GM10847 (cell line): Measurements from ENCODE around the gene KRTAP10-5.

Source experiments
- POLR2A ChIP-seq: IDR thresholded peaks from 2 replicates; pipeline ENCODE4 v1.6.1; 2011; ENCODE audit not compliant: insufficient read length; ENCODE audit errors: extremely low read depth

Gene KRTAP10-5

GRCh38 chr21:44548381-44548780 lies 32.0 kb downstream of the KRTAP10-5 start:
- no peak for TF ChIP-seq POLR2A

DNA sequence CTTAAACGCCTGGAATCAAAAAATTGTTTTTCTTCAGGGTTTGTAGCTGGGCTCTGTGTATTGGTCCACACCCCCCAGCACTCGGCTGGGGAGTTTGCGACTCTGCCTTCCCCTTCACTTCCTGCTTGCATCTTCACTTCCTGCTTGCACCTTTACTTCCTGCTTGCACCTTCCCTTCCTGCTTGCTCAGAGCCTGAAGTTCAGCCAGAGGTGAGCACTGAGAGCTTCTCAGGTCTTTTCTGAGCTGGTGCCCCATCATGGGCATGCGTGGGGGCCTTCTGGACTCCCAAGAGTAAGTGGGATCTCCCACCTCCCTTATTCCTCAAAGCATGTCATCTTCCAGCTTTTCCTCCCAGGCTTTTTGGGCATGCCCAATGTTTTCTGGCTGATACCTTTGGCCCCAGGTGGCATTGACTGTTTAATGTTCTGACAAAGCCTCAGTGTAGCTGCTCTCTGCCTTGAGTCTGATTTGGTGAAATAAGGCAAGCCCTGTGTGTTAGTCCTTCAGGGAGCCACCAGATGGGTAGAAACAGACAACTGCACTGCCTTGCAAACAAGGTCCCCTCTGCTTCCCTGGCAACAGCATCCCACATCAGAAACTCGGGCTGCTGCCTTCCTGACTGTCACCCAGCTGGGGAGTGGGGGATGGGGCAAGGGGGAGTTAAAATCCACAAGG lies 32.6 kb downstream of the KRTAP10-5 start:
- TF ChIP-seq POLR2A = no peak

GRCh38 chr21:44544566-44544965 lies 35.8 kb downstream of the KRTAP10-5 start:
- no peak for TF ChIP-seq POLR2A

DNA sequence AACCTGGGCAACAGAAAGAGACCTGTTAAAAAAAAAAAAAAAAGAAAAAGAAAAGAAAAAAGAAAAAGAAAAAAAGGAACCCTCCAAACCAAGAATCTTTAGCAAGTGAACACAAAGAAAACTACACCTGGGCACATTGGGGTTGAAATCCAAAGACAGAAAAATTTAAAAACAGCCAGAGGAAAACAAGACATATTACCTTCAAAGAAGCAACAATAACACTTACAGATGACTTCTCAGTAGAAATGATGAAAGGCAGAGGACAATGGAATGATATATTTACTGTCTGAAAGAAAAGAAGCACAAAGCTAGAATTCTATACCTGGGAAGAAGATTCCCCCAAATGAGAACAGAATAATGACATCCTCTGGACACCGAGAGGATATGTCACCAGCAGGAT lies 37.7 kb downstream of the KRTAP10-5 start:
- no peak for TF ChIP-seq POLR2A

DNA sequence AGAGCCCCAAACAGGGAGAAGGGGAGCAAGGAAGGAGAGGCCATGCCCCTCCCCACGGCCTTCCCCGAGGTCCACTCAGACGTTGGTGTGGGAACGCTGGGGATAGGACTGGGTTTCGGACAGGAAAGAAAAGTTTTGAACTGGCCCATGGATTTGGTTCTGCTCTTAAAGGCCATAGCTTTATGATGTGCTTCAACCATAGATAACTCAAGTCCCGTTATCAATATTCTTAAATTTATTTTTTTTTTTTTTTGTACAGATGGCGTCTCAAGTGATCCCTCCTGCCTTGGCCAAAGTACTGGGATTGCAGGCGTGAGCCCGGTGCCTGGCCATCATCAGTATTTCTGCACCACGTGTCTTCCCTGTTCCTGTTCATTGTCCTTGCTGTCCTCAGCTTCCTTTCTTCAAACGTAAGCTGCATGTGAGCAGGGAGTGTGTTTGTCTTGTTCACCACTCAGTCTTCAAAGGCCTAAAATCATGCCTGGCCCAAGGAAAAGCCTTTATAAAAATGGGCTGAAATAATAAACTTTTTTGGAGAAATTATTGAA lies 39.6 kb downstream of the KRTAP10-5 start:
- no peak for TF ChIP-seq POLR2A

DNA sequence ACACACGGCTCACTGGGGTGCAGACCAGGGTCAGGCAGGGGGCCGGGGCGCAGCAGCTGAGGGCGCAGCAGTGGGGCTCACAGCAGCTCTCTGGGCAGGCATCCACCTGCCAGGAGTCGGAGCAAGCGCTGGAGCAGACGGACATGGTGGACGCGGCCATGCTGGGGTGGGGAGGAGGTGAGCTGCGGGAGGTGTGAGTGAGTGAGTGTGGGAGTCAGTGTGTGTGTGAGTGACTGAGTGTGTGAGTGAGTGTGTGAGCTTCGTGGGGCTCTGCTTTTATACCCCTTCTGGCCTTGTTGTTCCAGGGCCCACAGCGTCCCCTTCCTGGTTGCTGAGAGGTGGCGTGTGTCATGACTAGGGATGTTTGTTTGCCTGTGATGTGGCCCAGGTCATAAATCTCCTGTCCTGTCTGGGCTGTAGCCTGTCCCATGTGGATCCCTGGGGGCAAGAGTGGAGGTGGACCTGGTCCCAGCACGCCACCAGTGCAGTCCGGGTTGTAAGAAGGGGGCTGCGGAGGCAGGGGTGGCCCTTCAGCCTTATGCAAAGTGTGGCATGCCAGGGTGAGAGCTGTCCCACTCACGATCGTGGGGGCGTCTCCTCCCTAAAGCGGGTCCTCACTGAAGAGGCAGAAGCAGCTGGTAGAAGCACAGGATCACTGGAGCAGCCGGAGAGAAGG lies 40.3 kb downstream of the KRTAP10-5 start, which contains the start of gene KRTAP10-1:
Gene KRTAP10-1 (minus strand): TSS at position 205 of the 676 bp plus-strand sequence. CDS start 45 bp downstream, at position 160.
- TF ChIP-seq POLR2A = no peak

GRCh38 chr21:44539046-44539445 lies 41.4 kb downstream of the KRTAP10-5 start:
- no peak for TF ChIP-seq POLR2A

DNA sequence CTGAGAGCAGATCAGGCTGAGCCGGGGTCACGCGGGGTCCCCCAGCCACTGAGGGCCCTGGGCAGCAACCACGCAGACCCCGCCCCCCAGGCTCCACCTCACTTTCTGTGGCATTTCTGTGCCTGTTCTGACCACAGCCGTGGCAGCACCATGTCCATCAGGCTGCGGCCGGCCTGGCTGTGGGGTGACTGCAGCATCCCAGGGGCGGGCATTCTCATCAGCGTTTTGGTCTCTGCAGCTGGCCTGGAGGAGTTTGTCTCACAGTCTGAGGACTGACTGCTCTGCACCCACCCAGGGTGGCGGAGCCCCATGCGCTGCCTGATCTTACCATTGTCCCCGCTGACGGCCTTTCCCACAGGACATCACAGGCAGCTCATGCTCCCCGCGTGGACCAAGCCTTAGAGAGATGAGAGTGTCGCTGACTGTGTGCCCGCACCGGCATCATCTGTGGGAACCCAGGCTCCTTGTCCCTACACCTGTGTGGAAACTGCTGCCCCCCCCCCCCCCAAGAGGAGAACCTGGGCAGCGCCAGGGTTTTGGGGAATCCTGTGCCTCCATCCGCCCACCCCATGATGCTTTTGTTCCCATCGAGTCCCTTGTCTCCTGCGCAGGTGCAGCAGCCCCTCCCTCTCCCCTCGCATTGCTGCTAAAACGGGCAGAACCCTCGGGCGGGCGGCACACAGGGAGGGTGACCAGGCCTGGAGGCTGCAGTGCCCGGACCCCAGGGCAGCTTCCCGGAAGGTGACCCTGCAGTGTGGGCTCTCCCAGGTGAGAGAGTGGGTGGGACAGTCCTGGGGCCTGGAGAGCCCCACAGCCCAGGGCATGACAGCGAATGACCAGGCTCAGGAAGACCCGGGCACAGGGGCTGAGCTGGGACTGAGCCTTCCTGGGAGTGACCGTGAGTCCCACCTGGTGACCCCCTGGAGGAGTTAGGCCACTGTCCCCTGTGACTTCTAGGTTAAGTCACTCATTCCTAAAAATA lies 42.2 kb downstream of the KRTAP10-5 start:
- TF ChIP-seq POLR2A = no peak

DNA sequence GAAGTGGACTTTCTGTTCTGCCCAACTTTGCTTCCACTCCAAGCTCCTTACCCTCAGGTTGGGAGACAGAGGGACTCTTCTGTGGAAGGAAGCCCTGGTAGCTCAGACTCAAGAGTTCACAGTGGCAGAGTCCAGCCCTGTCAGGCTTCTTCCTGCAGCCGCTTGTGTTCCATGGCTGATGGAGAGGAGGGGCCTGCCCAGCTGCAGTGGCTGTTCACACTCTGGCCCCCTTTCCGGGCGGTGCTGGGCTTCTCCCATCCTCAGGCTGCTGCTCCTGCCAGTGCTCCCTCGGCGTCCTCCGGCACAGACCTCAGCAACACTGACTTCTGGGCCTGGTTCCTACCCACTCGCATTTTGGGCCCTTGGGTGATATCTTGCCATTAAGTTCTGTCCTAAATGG lies 44.4 kb downstream of the KRTAP10-5 start:
- TF ChIP-seq POLR2A = no peak

DNA sequence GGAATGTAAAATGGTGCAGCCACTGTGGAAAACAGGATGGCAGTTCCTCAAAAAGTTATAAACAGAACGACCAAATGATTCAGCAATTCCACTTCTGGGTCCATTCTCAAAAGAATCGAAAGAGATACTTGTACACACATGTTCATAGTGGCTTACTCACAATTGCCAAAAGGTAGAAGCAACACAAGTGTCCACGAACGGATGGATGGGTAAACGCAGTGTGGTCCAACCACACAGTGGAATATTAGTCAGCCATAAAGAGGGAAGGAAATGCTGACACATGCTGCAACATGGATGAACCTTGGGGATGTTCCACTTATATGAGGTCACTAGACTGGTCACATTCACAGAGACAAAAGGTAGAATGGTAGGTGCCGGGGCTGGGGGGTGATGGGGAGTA lies 45.7 kb downstream of the KRTAP10-5 start:
- no peak for TF ChIP-seq POLR2A

DNA sequence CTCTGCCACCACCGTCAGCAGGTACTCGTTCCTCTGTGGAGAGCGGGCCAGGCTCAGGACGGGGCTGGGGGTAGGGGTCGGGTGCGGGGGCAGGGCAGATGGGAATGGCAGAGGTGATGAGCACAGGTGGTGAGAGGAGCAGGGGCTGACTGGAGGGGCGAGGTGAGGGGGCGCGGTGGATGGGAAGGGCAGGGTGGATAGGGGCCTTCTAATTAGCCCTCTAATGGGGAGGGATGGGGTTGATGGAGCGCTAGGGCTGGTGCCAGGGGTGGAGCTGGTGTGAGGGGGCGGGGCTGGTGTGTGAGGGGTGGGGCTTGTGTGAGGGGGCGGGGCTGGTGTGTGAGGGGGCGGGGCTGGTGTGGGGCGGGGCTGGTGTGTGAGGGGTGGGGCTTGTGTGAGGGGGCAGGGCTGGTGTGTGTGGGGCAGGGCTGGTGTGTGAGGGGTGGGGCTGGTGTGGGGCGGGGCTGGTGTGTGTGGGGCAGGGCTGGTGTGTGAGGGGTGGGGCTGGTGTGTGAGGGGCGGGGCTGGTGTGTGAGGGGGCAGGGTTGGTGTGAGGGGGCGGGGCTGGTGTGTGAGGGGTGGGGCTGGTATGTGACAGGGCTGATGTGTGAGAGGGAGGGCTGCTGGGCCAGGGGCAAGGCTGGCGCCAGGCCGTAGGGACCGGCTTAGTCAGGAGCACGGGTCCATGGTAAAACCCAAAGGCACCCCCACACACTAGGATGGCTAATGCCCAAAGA lies 46.3 kb downstream of the KRTAP10-5 start:
- no peak for TF ChIP-seq POLR2A

GRCh38 chr21:44533121-44533890 lies 47.1 kb downstream of the KRTAP10-5 start:
- TF ChIP-seq POLR2A = no peak

- no peak for TF ChIP-seq POLR2A
Measured at GRCh38 chr21:44532712-44533111, 47.7 kb downstream of the KRTAP10-5 start.
